Measurements from ENCODE around the gene AUP1.

AUP1 gene

DNA sequence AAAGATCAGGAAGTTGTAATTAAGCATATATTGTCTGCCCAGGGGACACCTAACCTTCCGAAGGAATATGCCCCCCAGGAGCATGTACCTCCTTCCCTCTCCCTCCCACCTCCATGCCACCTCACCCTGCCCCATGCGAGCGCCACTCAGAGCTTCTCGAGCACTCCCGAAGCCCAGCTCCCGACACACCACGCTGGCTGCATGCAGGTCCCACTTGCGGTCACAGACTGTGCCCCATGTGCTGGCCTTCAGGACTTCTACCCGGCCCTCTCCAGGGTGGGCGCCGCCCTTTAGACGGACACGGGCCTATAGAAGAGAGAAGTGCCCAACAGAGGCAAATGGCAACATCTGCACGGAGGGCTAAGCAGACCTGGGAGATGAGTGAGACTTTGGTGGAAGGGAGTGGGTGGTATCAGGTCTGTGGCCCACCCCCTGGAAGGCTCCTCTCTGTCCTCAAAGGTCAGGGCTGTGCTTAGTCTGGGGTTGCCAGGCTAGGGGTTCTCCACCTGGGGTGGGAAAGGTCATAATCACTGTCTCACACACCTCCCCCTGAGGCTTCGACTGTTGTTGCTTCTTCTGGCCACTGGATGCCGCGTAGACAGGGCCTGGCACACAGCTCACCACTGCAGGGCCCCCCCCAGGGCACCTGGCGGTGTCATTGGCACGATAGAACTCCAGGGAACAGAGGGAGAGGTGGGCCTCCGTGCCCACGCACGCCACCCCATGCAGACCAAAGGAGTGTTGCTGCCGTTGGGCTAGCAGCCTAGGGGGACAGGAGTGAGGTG lies 6.9 kb upstream of the AUP1 start:
- TF ChIP-seq, protein P1, sequence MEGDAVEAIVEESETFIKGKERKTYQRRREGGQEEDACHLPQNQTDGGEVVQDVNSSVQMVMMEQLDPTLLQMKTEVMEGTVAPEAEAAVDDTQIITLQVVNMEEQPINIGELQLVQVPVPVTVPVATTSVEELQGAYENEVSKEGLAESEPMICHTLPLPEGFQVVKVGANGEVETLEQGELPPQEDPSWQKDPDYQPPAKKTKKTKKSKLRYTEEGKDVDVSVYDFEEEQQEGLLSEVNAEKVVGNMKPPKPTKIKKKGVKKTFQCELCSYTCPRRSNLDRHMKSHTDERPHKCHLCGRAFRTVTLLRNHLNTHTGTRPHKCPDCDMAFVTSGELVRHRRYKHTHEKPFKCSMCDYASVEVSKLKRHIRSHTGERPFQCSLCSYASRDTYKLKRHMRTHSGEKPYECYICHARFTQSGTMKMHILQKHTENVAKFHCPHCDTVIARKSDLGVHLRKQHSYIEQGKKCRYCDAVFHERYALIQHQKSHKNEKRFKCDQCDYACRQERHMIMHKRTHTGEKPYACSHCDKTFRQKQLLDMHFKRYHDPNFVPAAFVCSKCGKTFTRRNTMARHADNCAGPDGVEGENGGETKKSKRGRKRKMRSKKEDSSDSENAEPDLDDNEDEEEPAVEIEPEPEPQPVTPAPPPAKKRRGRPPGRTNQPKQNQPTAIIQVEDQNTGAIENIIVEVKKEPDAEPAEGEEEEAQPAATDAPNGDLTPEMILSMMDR (IDR thresholded peaks at IDR 0.05; ENCODE audit: low read depth, low read length), result no peak
- no peak overlapping the region for H3K4me3 ChIP-seq (replicated peaks in 1 of 2; ENCODE audit: low read depth in 2 of 2, low read length in 2 of 2)
- no peak for DNase-seq (ENCODE audit: low read depth in 2 of 2)

DNA sequence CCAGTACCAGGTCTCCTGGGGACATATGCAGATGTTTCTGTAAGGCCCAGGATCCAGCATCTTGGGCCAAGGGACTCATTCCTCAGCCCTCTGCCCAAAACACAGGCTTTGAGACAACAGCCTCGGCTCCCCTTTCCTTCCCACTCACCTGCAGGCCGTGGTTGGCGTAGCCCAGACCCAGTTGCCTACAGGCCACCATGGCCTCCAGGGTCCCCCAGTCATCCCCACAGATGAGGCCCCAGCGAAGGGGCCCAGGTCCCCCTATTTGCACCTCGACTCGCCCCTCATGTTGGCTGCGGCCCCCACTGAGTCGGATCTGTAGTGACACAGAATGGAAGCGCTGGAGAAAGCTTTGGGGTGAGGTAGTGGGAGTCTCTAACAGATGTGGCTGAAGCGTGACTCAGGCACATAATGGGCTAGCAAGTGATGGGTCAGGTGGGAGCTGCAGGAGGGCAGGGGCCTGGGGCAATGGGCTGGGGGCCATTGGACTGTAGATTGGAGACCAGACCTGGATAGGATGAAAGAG lies 6.0 kb upstream of the AUP1 start:
- no peak overlapping the region for H3K4me3 ChIP-seq (replicated peaks in 1 of 2; ENCODE audit: low read depth in 2 of 2, low read length in 2 of 2)
- TF ChIP-seq, protein P1 (IDR thresholded peaks at IDR 0.05; ENCODE audit: low read depth, low read length), result no peak
- DNase-seq (ENCODE audit: low read depth in 2 of 2), result no peak

- H3K4me3 ChIP-seq (replicated peaks in 1 of 2; ENCODE audit: low read depth in 2 of 2, low read length in 2 of 2), result no peak overlapping the region
- DNase-seq (ENCODE audit: low read depth in 2 of 2), result no peak
- TF ChIP-seq, protein P1 (IDR thresholded peaks at IDR 0.05; ENCODE audit: low read depth, low read length), result no peak
Observed at GRCh38 chr2:74534411-74534810, 4.9 kb upstream of the AUP1 start.

DNA sequence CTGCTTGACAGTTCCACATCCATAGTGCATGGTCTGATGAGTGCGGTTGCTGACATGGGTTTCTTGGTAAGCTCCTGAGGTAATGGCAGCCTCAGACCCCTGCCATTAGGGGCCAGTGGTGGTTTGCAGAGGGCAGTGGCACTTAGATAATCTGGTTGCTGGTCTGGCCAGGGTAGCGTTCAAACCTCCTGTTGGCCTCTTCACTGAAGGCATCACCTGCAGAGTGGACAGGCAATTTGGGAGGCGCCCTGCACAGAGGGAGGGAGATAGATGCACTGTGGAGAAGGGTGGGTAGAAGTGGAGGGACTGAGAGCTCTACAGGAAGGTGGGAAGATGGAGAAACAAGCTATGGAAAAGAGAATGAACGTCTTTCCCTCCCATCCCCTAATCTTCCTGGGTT lies 4.0 kb upstream of the AUP1 start:
- no peak overlapping the region for H3K4me3 ChIP-seq (replicated peaks in 1 of 2; ENCODE audit: low read depth in 2 of 2, low read length in 2 of 2)
- TF ChIP-seq, protein P1 (IDR thresholded peaks at IDR 0.05; ENCODE audit: low read depth, low read length), result no peak

GRCh38 chr2:74532222-74532621 lies 2.7 kb upstream of the AUP1 start:
- TF ChIP-seq, protein P1 (IDR thresholded peaks at IDR 0.05; ENCODE audit: low read depth, low read length), result peak; percentile 12
- H3K4me3 ChIP-seq (replicated peaks in 1 of 2; ENCODE audit: low read depth in 2 of 2, low read length in 2 of 2), result no peak overlapping the region
- peak; percentile 66 to 71 for DNase-seq (ENCODE audit: low read depth in 2 of 2)

More for the DNA sequence above, 4.0 kb upstream of the AUP1 start:
- DNase-seq (ENCODE audit: low read depth in 2 of 2), result no peak

DNA sequence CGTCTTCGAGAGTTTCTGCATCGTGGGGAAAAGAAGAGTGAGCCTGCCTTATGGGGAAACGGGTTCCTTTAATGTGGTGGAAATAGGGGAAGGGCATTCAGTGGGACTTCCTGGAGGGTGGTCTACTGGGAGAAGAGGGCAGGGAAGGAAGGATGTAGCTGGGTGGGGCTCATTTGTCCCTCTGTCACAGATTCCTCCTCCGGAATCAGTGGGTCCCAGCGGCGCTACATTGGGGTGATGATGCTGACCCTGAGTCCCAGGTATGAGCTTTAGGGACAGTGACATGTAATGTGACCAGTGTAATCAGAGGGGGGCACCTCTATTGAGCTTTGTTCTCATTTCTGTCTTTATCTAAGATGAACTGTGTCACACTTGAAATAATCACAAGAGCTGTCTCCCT lies 2.2 kb upstream of the AUP1 start:
- DNase-seq (ENCODE audit: low read depth in 2 of 2), result no peak
- TF ChIP-seq, protein P1 (IDR thresholded peaks at IDR 0.05; ENCODE audit: low read depth, low read length), result no peak
- H3K4me3 ChIP-seq (replicated peaks in 1 of 2; ENCODE audit: low read depth in 2 of 2, low read length in 2 of 2), result no peak overlapping the region
